CD4-positive, CD25-positive, alpha-beta regulatory T cell (primary cell): ENCODE measurements around the gene NBEAL1. TPM values are rescaled to one million over a fixed set of nuclear protein-coding genes. Genes with fewer than 3 reads are reported as not detected.
"Not testable (repeated sequence)": the region's sequence is repeated elsewhere in the genome, so short reads cannot be mapped to it uniquely, and the experiment has no call there.

ENCODE experiments used
- ATAC-seq, 2 donors: fragments of 150-1000 bp; cut with Tn5 transposase; one replicate each; pipeline ENCODE4 v1.10.0; 2021; ENCODE audit warnings: low read depth in 2 of 2, moderate number of reproducible peaks in 2 of 2, moderate library complexity in 1 of 2
- DNase-seq, 3 donors: peaks; one replicate each; pipeline versions ENCODE4 v3.0.0 to v3.0.0-alpha.2; 2012 to 2022; ENCODE audit warnings: mixed read lengths in 1 of 3
- H3K27ac ChIP-seq: one replicate; pipeline ENCODE4 v1.7.0; 2013; ENCODE audit warnings: mild to moderate bottlenecking, low read length; ENCODE audit not compliant: insufficient read depth, poor library complexity, severe bottlenecking
- H3K27me3 ChIP-seq: one replicate; pipeline ENCODE4 v1.7.0; 2013; ENCODE audit warnings: low read length; ENCODE audit not compliant: control insufficient read depth, insufficient read depth
- H3K36me3 ChIP-seq: one replicate; pipeline ENCODE4 v1.7.0; 2013; ENCODE audit warnings: mild to moderate bottlenecking, low read length, moderate library complexity; ENCODE audit not compliant: control insufficient read depth, insufficient read depth
- H3K4me1 ChIP-seq: 2 replicates; pipeline ENCODE4 v1.7.0; 2013; ENCODE audit warnings: mild to moderate bottlenecking, low read length; ENCODE audit not compliant: insufficient read depth, control insufficient read depth, poor library complexity, severe bottlenecking
- H3K4me3 ChIP-seq: one replicate; pipeline ENCODE4 v1.7.0; 2013; ENCODE audit warnings: low read depth, mild to moderate bottlenecking, low read length, moderate library complexity
- H3K9me3 ChIP-seq, 2 experiments: 1 replicate in 1 of 2; 2 replicates in 1 of 2; pipeline ENCODE4 v1.7.0; 2013; ENCODE audit warnings: low read length in 2 of 2, mild to moderate bottlenecking in 1 of 2, moderate library complexity in 1 of 2; ENCODE audit not compliant: control insufficient read depth in 2 of 2
- H3K27ac Mint-ChIP-seq, 3 donors: one replicate each; pipeline ENCODE4 v1.8.0; 2020 to 2022; ENCODE audit warnings: mild to moderate bottlenecking in 3 of 3, mixed read lengths in 3 of 3, moderate library complexity in 2 of 3
- H3K27me3 Mint-ChIP-seq: one replicate; pipeline ENCODE4 v1.8.0; 2022; ENCODE audit warnings: mild to moderate bottlenecking, mixed read lengths
- H3K36me3 Mint-ChIP-seq: one replicate; pipeline ENCODE4 v1.8.0; 2020; ENCODE audit warnings: mixed read lengths
- H3K4me1 Mint-ChIP-seq, 4 donors: one replicate each; pipeline ENCODE4 v1.8.0; 2020 to 2022; ENCODE audit warnings: mixed read lengths in 4 of 4, mild to moderate bottlenecking in 1 of 4
- H3K4me3 Mint-ChIP-seq, 4 donors: one replicate each; pipeline ENCODE4 v1.8.0; 2020 to 2022; ENCODE audit warnings: mild to moderate bottlenecking in 4 of 4, mixed read lengths in 4 of 4, moderate library complexity in 3 of 4
- H3K9me3 Mint-ChIP-seq, 7 donors: one replicate each; pipeline ENCODE4 v1.8.0; 2020 to 2022; ENCODE audit warnings: mixed read lengths in 7 of 7, mild to moderate bottlenecking in 3 of 7, moderate library complexity in 2 of 7
- polyA plus RNA-seq, 4 donors: library from polyadenylated mRNA; unstranded; fragments of 300-500 nt; fragmentation: Illumina TruSeq; gene quantifications; one replicate each; pipeline ENCODE4 v1.2.3, GENCODE V29; 2021
- total RNA-seq: library from RNA; stranded (reverse); gene quantifications from one replicate; pipeline ENCODE4 v1.2.3, GENCODE V29; 2022

The NBEAL1 gene
- total and polyA plus RNA-seq, 5 donors from 2014 or later: 6.0 to 18.3 (median 6.5) TPM

DNA sequence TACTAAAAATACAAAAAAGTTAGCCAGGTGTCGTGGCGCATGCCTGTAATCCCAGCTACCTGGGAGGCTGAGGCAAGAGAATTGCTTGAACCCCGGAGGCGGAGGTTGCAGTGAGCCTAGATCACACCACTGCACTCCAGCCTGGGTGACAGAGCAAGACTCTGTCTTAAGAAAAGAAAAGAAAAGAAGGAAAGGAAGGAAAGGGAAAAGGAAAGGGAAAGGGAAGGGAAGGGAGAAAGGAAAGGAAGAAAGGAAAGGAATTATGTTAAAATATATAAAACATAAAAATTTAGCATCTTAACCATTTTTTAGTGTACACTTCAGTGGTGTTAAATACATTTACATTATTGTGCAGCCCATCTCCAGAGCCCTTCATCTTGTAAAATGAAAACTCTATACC is 76.0 kb downstream of the NBEAL1 start:
- not testable (repeated sequence) for H3K27me3 ChIP-seq, H3K27ac ChIP-seq, H3K9me3 ChIP-seq, H3K36me3 ChIP-seq, H3K4me3 ChIP-seq, H3K4me3 Mint-ChIP-seq, ATAC-seq, DNase-seq, H3K9me3 Mint-ChIP-seq, H3K4me1 ChIP-seq, H3K27me3 Mint-ChIP-seq, H3K4me1 Mint-ChIP-seq
- Mint-ChIP-seq H3K27ac (peak overlapping the region in 1 of 3 donors; percentile 32), H3K36me3 (peaks cover 21% of the 10 kb centered on the region)

DNA sequence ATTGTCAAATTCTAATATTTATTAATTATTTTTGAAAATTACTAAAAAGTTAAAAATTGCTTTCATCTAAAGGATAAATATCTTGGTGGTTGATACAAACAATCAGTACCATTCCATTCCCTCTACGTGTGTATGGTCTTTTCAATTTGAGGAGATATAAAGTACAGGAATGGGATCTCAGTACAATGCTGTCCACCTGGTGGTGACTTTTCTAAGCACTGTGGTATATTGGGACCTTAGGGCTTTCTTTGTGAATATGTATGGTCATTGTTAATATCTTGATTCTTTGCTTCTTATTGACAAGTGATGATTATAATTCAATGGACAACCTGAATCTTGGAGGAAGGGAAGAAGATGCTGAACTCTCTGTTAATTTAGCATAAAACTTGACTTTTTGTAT is 83.1 kb downstream of the NBEAL1 start:
- Mint-ChIP-seq H3K4me3 (no peak overlapping the region), H3K9me3 (peaks cover 0 to 4% (median 1%) of the 10 kb centered on the region in 7 donors), H3K4me1 (peaks cover 0 to 3% (median 0%) of the 10 kb centered on the region in 4 donors), H3K27ac (no peak overlapping the region), H3K36me3 (peaks cover 35% of the 10 kb centered on the region), H3K27me3 (no peaks in the 10 kb centered on the region)
- peaks cover 4% of the 10 kb centered on the region for H3K36me3 ChIP-seq
- DNase-seq: no peak
- H3K27ac ChIP-seq: no peak overlapping the region
- no peak overlapping the region for H3K4me3 ChIP-seq
- H3K4me1 ChIP-seq: no peaks in the 10 kb centered on the region
- peaks cover 0 to under 1% of the 10 kb centered on the region in 2 experiments for H3K9me3 ChIP-seq
- H3K27me3 ChIP-seq: no peaks in the 10 kb centered on the region
- ATAC-seq: no peak

DNA sequence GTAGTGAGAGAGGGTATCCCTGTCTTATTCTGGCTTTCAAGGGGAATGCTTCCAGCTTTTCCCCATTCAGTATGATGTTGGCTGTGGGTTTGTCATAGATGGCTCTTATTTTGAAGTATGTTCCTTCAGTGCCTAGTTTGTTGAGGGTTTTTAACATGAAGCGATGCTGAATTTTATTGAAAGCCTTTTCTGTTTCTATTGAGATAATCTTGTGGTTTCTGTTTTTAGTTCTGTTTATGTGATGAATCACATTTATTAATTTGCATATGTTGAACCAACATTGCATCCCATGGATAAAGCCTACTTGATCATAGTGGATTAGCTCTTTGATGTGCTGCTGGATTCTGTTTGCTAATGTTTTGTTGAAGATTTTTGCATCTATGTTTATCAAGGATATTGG is 87.7 kb downstream of the NBEAL1 start:
- H3K27ac Mint-ChIP-seq, H3K4me1 ChIP-seq, H3K4me1 Mint-ChIP-seq, H3K27me3 ChIP-seq, ATAC-seq, H3K27me3 Mint-ChIP-seq, DNase-seq, H3K4me3 Mint-ChIP-seq, H3K27ac ChIP-seq, H3K4me3 ChIP-seq, H3K36me3 ChIP-seq: not testable (repeated sequence)
- peaks cover 53% of the 10 kb centered on the region for H3K36me3 Mint-ChIP-seq
- H3K9me3 ChIP-seq: peaks cover 9 to 19% of the 10 kb centered on the region in 2 experiments
- H3K9me3 Mint-ChIP-seq: peaks cover 4 to 20% (median 9%) of the 10 kb centered on the region in 7 donors

DNA sequence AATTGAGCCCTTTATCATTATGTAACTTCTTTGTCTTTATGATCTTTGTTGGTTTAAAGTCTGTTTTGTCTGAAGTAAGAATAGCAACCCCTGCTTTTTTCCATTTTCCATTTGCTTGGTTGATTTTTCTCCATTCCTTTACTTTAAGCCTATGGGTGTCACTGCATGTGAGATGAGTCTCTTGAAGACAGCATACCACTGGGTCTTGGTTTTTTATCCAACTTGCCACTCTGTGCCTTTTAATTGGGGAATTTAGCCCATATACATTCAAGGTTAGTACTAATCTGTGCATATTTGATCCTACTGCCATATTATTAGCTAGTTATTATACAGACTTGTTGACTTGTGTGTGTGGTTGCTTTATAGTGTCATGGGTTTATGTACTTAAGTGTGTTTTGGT is 89.6 kb downstream of the NBEAL1 start:
- H3K4me1 ChIP-seq: no peaks in the 10 kb centered on the region
- DNase-seq: no peak

DNA sequence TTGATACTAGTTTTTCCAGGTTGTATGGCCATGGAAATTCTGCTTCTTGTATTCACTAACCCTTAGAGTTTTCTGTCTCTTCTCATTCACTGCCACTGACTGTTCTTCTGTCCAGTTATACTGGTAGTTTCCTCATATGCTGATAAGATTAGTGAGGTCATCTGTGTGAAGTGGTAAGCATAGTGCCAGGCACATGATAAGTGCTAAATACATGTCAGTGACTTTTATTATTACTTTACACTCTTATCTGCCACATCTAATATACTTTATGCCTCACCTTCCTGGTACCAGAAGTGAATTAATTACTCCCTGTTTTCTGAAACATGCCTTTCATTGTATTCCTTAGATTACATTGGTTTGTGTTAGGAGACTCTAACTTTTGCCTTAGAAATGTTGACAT is 91.3 kb downstream of the NBEAL1 start:
- Histone ChIP-seq H3K27me3 (no peaks in the 10 kb centered on the region), H3K4me3 (no peak overlapping the region), H3K36me3 (peaks cover 7% of the 10 kb centered on the region), H3K27ac (no peak overlapping the region), H3K4me1 (no peaks in the 10 kb centered on the region), H3K9me3 (peaks cover 9 to 19% of the 10 kb centered on the region in 2 experiments)
- Mint-ChIP-seq H3K27ac (no peak overlapping the region), H3K27me3 (no peaks in the 10 kb centered on the region), H3K36me3 (peaks cover 47% of the 10 kb centered on the region), H3K4me3 (no peak overlapping the region), H3K9me3 (peaks cover 4 to 20% (median 9%) of the 10 kb centered on the region in 7 donors), H3K4me1 (peaks cover 0 to 8% (median 3%) of the 10 kb centered on the region in 4 donors)
- no peak for ATAC-seq
- DNase-seq: no peak

More for the DNA sequence above, 89.6 kb downstream of the NBEAL1 start:
- Histone ChIP-seq H3K27ac (no peak overlapping the region), H3K36me3 (peaks cover 7% of the 10 kb centered on the region), H3K9me3 (peaks cover 9 to 19% of the 10 kb centered on the region in 2 experiments), H3K27me3 (no peaks in the 10 kb centered on the region), H3K4me3 (no peak overlapping the region)
- peaks cover 58% of the 10 kb centered on the region for H3K36me3 Mint-ChIP-seq
- no peak for ATAC-seq
- H3K4me3 Mint-ChIP-seq: no peak overlapping the region
- no peak overlapping the region for H3K27ac Mint-ChIP-seq
- peaks cover 4 to 20% (median 9%) of the 10 kb centered on the region in 7 donors for H3K9me3 Mint-ChIP-seq
- no peaks in the 10 kb centered on the region for H3K27me3 Mint-ChIP-seq
- peaks cover 0 to 4% (median 2%) of the 10 kb centered on the region in 4 donors for H3K4me1 Mint-ChIP-seq

DNA sequence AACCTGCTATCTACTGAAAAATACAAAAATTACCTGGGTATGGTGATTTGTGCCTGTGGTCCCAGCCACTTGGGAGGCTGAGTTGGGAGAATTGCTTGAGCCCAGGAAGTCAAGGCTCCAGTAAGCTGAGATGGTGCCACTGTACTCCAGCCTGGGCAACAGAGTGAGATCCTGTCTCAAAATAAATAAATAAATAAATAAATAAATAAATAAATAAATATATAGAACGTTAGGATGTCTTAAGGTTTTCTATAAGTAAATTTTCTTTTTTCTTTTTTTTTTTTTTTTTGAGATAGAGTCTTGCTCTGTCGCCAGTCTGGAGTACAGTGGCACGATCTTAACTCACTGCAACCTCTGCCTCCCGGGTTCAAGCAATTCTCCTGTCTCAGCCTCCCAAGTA is 95.8 kb downstream of the NBEAL1 start:
- H3K4me3 Mint-ChIP-seq, H3K9me3 Mint-ChIP-seq, H3K27me3 Mint-ChIP-seq, DNase-seq, H3K27me3 ChIP-seq, H3K4me1 Mint-ChIP-seq, H3K27ac ChIP-seq, H3K4me1 ChIP-seq, ATAC-seq, H3K36me3 ChIP-seq, H3K4me3 ChIP-seq, H3K9me3 ChIP-seq: not testable (repeated sequence)
- Mint-ChIP-seq H3K36me3 (peaks cover 28% of the 10 kb centered on the region), H3K27ac (peak overlapping the region in 1 of 3 donors; percentile 56)

DNA sequence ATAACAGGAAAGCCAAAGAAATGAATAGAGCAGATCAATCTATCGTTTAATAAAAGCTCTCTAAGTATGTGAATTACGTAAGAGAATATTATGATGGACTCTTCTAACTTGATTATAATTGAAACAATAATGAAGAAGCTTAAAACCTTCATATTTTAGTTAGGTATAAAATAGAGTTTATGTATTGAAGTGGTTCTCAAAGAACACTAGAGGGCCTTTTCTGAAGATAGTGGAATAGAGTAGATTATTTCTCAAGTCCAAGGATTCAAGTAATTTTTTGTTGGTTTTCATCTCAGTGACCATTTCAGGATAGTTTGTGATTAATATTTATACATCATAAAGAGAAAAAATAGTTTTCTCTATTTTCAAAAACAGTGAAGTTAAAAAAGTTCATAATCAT is 97.7 kb downstream of the NBEAL1 start:
- H3K36me3 Mint-ChIP-seq: peaks cover 24% of the 10 kb centered on the region
- peaks cover 0 to 6% (median 2%) of the 10 kb centered on the region in 4 donors for H3K4me1 Mint-ChIP-seq
- H3K27ac ChIP-seq: no peak overlapping the region
- no peaks in the 10 kb centered on the region for H3K4me1 ChIP-seq
- no peak for DNase-seq
- no peaks in the 10 kb centered on the region for H3K9me3 Mint-ChIP-seq
- no peak overlapping the region for H3K4me3 ChIP-seq
- H3K4me3 Mint-ChIP-seq: no peak overlapping the region
- ATAC-seq: no peak
- no peaks in the 10 kb centered on the region for H3K9me3 ChIP-seq
- no peaks in the 10 kb centered on the region for H3K27me3 ChIP-seq
- no peaks in the 10 kb centered on the region for H3K27me3 Mint-ChIP-seq
- H3K27ac Mint-ChIP-seq: no peak overlapping the region
- peaks cover 3% of the 10 kb centered on the region for H3K36me3 ChIP-seq

DNA sequence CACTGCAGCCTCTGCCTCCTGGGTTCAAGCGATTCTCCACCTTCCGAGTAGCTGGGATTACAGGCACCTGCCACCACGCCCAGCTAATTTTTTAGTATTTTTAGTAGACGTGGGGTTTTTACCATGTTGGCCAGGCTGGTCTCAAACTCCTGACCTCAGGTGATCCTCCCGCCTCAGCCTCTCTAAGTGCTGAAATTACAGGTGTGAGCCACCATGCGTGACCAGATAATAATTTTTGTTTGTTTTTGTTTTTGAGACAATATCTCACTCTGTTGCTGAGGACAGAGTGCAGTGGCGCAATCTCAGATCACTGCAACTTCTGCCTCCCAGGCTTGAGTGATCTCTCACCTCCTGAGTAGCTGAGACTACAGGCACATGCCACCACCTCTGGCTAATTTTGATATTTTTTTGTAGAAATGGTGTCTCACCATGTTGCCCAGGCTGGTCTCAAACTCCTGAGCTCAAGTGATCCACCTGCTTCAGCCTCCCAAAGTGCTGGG is 100.6 kb downstream of the NBEAL1 start:
- not testable (repeated sequence) for H3K4me1 ChIP-seq, H3K4me1 Mint-ChIP-seq, H3K4me3 ChIP-seq, H3K9me3 Mint-ChIP-seq, H3K4me3 Mint-ChIP-seq, H3K27me3 Mint-ChIP-seq, H3K27ac ChIP-seq, H3K27me3 ChIP-seq, ATAC-seq, DNase-seq, H3K36me3 ChIP-seq, H3K27ac Mint-ChIP-seq, H3K9me3 ChIP-seq
- H3K36me3 Mint-ChIP-seq: peaks cover 20% of the 10 kb centered on the region
